Mesodermal cell (in vitro differentiated cells): Measurements from ENCODE around the gene PPIA.
A peak's percentile ranks its signal among the peaks of the same experiment; 100 is the strongest.

Experiments
- H3K27ac ChIP-seq: 2 replicates; pipeline ENCODE4 v1.7.0; 2013; ENCODE audit warnings: mild to moderate bottlenecking, low read depth, low read length, moderate library complexity; ENCODE audit not compliant: severe bottlenecking
- H3K36me3 ChIP-seq: 2 replicates; pipeline ENCODE4 v1.7.1; 2013; ENCODE audit warnings: mild to moderate bottlenecking, low read length, moderate library complexity; ENCODE audit not compliant: control insufficient read depth, insufficient read depth
- H3K4me1 ChIP-seq: one replicate; pipeline ENCODE4 v1.7.1; 2013; ENCODE audit warnings: mild to moderate bottlenecking, low read length; ENCODE audit not compliant: insufficient read depth, control insufficient read depth, poor library complexity, severe bottlenecking
- H3K4me3 ChIP-seq: 2 replicates; pipeline ENCODE4 v1.7.0; 2013; ENCODE audit warnings: low read length, control low read depth, mild to moderate bottlenecking; ENCODE audit not compliant: insufficient read depth, poor library complexity, severe bottlenecking; ENCODE audit errors: extremely low read depth
- H3K9me3 ChIP-seq: 2 replicates; pipeline ENCODE4 v1.7.1; 2013; ENCODE audit warnings: mild to moderate bottlenecking, low read length, moderate library complexity; ENCODE audit not compliant: control insufficient read depth
- WGBS, 2 experiments: methylation state at CpG; one replicate each; pipeline ENCODE4 v1.1.5; 2013; ENCODE audit warnings: missing lambda C conversion rate in 2 of 2; ENCODE audit not compliant: insufficient coverage in 2 of 2; 5-methylcytosine and 5-hydroxymethylcytosine counted together

The PPIA gene

DNA sequence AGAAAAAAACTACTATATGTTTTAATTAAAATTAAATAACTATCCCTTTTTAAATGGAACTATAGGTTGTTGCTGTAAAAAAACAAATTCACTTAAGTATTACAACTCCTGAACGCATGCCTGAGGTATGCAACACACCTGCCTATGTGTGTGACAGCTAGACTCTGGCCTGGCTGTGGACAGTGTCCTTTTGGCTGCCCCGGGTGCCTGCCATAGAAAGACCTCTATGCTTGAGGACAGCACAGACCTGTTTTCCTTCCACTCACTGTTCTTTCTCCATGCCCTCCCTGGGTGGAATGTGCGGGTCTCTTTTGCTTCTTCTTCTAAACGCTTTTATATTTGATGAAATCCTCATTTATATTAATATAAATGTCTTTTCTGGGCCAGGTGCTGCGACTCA lies 6.5 kb upstream of the PPIA start:
- Histone ChIP-seq H3K36me3 (no peaks in the 10 kb centered on the region), H3K4me3 (no peak overlapping the region), H3K9me3 (no peaks in the 10 kb centered on the region), H3K27ac (no peak overlapping the region), H3K4me1 (peaks cover 3% of the 10 kb centered on the region)
- WGBS, 2 experiments = 100% methylated on average over 1 to 2 of the region's 5 CpGs

DNA sequence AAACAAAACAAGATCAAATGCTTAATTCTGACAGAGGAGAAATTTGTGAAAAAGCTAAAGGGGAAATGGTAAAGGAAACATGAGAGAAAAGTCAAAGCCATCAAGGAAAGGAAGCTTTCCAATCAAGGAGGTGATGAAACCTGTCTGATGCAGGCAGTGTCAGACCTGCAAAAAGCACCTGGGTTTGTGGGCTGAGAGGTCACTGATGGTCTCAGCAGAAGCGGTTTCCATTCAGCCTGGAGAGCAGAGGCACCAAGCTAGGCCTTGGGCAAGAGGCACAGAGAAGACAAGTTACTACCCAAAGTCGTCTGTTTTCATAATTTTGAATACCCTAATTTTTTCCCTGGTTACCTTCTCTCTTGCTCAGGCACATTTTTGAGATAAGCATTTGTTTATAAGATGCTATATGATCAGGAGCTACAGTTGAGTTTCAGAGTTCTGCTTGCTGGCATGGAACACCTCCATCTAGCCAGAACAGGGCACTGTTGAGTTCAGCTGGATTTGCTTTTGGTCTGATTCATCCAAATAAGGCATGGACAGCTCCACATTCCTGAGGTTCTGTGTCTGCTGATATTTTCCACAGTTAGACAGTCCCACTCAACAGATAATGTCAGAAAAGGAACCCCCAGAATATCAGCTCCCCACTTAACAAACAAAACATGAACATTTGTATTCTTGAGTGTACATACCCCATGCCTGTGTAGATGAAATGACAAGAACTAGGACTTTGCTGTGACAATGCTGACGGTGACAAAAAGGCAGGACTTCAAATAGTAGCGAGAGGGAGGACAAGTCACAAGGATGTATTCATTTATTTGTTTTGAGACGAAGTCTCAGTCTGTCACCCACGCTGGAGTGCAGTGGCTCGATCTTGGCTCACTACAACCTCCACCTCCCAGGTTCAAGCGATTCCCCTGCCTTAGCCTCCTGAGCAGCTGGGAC lies 4.9 kb upstream of the PPIA start:
- Histone ChIP-seq H3K36me3 (no peaks in the 10 kb centered on the region), H3K4me1 (peaks cover 3% of the 10 kb centered on the region), H3K4me3 (no peak overlapping the region), H3K9me3 (no peaks in the 10 kb centered on the region), H3K27ac (no peak overlapping the region)
- WGBS, 2 experiments = 93 to 98% methylated on average over 6 to 8 of the region's 8 CpGs

DNA sequence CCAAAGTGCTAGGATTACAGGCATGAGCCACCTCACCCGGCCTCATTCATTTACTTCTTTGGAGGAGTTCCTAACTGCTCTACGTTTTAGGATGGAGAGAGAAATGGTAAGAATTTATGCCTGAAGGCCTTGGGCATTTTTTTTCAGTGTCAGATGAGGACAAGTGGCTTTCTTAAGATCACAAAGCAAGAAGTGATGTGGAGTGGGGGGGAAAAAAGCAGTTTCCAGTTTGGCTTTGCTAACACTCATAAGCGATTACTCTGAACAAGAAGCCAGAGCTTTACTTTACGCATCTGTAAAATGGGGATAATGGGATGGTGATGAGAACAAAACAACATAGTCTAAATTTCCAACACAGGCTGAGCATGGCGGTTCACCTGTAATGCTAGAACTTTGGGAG lies 2.6 kb upstream of the PPIA start:
- 90 to 92% methylated on average over 2 to 4 of the region's 5 CpGs for WGBS, 2 experiments
- H3K36me3 ChIP-seq = peaks cover 15% of the 10 kb centered on the region

DNA sequence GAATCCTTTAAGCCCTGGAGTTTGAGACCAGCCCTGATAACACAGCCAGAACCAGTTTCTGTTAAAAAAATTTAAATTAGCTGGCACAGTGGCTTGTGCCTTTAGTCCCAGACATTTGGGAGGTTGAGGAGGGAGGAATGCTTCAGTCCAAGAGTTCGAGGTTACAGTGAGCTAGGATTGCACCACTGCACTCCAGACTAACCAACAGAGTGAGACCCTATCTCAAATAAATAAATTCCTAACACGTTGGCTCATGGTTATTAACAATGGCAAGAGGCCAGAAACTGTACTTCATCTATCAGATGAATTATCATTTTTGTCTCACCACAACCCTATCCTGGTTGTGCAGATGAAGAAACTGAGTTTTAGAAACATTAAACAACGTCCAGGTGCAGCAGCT lies 2.1 kb upstream of the PPIA start:
- Histone ChIP-seq H3K4me3 (no peak overlapping the region), H3K27ac (no peak overlapping the region), H3K4me1 (peaks cover 4% of the 10 kb centered on the region), H3K36me3 (peaks cover 19% of the 10 kb centered on the region), H3K9me3 (no peaks in the 10 kb centered on the region)
- 90% methylated on average over 1 to 2 of the region's 3 CpGs for WGBS, 2 experiments

More for the DNA sequence above, 2.6 kb upstream of the PPIA start:
- H3K4me3 ChIP-seq = no peak overlapping the region
- H3K9me3 ChIP-seq = no peaks in the 10 kb centered on the region
- H3K4me1 ChIP-seq = peaks cover 3% of the 10 kb centered on the region
- no peak overlapping the region for H3K27ac ChIP-seq

DNA sequence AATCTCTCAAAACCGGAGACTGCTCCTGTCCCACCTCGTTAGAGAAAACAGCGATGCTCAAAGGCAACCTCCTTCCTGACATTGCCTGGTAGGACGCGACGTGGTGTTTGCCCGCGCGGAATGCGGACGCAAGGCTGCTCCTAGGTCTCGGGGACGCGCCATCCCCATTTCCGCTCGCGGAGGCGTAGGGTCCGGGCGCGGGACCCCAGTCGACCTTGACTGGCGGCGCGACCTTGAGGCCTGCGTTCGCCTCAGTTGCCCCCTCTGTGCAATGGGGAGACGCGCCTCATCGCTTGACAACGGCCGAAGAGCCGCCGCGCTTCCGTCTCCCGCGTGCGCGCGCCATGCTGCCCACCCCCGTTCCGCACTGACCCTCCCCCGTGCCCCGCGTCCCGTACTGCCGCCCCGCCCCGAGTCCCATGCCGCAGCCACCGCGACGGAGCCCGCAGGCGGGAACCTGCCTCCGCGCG lies 412 bp upstream of the PPIA start:
- Histone ChIP-seq H3K9me3 (no peaks in the 10 kb centered on the region), H3K4me3 (peak overlapping the region; percentile 89), H3K36me3 (peaks cover 37% of the 10 kb centered on the region), H3K4me1 (peaks cover 10% of the 10 kb centered on the region), H3K27ac (peak overlapping the region; percentile 99)
- WGBS, 2 experiments = 1% methylated on average over 51 to 56 of the region's 59 CpGs

DNA sequence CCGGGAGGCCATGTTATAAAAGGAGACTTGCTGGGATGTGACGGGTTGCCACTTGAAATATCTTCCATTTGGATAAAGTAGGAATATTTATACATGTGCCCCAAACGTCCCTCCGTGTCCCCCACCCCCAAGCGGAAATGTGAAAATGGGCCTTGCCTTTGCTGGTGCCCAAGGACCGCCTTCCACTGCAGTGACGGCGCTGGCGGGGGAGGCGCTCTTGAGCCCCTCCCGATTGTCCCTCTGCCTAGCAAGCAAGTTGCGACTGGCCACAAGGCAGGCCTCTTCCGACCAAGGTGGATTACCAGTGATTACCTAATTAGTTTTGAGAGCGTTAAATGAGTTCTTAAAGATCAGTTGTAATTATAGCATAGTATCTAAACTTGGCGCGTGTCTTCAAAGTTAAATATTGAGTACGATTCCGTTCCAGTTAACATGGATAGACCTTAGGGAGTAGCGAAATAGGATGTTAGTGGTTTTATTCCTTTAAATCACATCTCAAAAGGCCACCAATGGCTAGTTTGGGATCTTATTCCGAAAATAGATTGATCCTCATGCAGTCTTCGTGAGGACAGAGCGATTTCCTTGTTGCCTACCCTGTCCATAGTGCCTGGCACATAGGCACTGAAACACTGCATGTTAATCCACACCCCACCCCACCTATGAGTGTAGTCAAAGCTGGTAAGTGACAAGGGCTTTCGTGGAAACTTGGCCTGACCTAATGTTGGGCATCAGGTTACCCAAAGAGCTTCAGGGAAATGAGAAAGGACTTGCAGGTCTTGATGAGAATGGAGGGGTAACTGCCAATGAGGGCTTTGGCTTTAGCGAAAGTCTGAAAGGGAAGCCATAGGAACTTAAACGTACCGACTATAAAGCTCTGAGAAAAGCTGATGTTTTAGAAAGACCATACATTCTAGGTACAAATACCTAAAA lies 1.1 kb downstream of the PPIA start:
- H3K27ac ChIP-seq = peak overlapping the region; percentile 99
- peaks cover 13% of the 10 kb centered on the region for H3K4me1 ChIP-seq
- peak overlapping the region; percentile 89 for H3K4me3 ChIP-seq
- 0 to 4% methylated on average over 11 to 20 of the region's 26 CpGs for WGBS, 2 experiments
- peaks cover 51% of the 10 kb centered on the region for H3K36me3 ChIP-seq
- no peaks in the 10 kb centered on the region for H3K9me3 ChIP-seq

DNA sequence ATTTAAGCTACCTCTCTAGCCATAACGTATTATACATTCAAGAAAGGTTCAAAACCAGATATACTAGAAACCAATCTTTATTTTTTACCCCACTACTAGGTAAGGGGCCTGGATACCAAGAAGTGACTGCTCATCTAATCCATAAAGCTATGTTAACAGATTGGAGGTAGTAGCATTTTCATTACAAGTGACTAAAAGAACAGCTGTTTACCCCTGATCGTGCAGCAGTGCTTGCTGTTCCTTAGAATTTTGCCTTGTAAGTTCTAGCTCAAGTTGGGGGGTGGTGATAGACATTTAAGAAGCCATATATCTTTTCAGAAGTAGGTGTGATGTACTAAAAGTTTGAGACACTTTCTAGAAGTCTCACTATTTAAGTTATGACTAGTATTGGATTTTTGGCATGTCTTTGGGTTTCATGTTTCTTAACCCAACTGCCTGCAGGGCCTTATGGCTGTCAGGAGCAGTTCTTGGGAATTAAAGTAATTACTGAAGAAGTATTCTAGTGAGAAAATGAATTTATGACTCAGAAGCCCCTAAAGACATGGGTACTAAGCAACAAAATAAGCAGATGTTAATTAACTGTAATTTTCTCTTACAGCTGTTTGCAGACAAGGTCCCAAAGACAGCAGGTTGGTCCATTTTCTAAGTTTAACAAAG lies 2.3 kb downstream of the PPIA start:
- H3K36me3 ChIP-seq = peaks cover 63% of the 10 kb centered on the region
- peak overlapping the region; percentile 89 for H3K4me3 ChIP-seq
- no peaks in the 10 kb centered on the region for H3K9me3 ChIP-seq
- 50% methylated on average over 1 of the region's 2 CpGs; no CpG with 5 or more reads in 1 of the 2 experiments for WGBS, 2 experiments
- peaks cover 13% of the 10 kb centered on the region for H3K4me1 ChIP-seq
- peak overlapping the region; percentile 43 for H3K27ac ChIP-seq

DNA sequence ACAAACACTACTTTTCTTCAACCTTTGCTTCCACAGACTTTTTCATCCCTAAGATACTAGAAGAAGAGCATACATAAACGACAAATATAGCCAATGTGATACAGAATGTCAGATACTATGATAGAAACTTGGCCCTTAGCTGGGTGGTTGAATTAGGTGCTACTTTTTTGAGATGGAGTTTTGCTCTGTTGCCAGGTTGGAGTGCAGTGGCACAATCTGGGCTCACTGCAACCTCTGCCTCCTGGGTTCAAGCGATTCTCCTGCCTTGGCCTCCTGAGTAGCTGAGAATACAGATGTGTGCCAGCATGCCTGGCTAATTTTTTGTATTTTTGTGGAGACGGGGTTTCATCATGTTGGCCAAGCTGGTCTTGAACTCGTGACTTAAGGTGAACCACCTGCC lies 3.5 kb downstream of the PPIA start:
- 92 to 96% methylated on average over 3 of the region's 4 CpGs for WGBS, 2 experiments
- Histone ChIP-seq H3K4me1 (peaks cover 13% of the 10 kb centered on the region), H3K36me3 (peaks cover 66% of the 10 kb centered on the region), H3K4me3 (no peak overlapping the region), H3K9me3 (no peaks in the 10 kb centered on the region), H3K27ac (peak overlapping the region; percentile 5)

DNA sequence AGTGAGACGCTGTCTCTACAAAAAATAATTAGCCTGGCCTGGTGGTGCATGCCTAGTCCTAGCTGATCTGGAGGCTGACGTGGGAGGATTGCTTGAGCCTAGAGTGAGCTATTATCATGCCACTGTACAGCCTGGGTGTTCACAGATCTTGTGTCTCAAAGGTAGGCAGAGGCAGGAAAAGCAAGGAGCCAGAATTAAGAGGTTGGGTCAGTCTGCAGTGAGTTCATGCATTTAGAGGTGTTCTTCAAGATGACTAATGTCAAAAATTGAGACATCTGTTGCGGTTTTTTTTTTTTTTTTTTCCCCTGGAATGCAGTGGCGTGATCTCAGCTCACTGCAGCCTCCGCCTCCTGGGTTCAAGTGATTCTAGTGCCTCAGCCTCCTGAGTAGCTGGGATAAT lies 5.4 kb downstream of the PPIA start:
- Histone ChIP-seq H3K4me1 (peaks cover 13% of the 10 kb centered on the region), H3K36me3 (peaks cover 66% of the 10 kb centered on the region), H3K27ac (peak overlapping the region; percentile 23), H3K9me3 (no peaks in the 10 kb centered on the region), H3K4me3 (no peak overlapping the region)
- WGBS, 2 experiments = 90 to 100% methylated on average over 3 to 4 of the region's 5 CpGs

DNA sequence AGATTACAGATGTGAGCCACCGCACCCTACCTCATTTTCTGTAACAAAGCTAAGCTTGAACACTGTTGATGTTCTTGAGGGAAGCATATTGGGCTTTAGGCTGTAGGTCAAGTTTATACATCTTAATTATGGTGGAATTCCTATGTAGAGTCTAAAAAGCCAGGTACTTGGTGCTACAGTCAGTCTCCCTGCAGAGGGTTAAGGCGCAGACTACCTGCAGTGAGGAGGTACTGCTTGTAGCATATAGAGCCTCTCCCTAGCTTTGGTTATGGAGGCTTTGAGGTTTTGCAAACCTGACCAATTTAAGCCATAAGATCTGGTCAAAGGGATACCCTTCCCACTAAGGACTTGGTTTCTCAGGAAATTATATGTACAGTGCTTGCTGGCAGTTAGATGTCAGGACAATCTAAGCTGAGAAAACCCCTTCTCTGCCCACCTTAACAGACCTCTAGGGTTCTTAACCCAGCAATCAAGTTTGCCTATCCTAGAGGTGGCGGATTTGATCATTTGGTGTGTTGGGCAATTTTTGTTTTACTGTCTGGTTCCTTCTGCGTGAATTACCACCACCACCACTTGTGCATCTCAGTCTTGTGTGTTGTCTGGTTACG lies 6.0 kb downstream of the PPIA start:
- H3K27ac ChIP-seq = peak overlapping the region; percentile 16
- peaks cover 65% of the 10 kb centered on the region for H3K36me3 ChIP-seq
- H3K4me1 ChIP-seq = peaks cover 13% of the 10 kb centered on the region
- no peaks in the 10 kb centered on the region for H3K9me3 ChIP-seq
- WGBS, 2 experiments = 100% methylated on average over 2 to 3 of the region's 5 CpGs
- no peak overlapping the region for H3K4me3 ChIP-seq
